22Rv1 (cell line): Measurements from ENCODE around the gene ISG20L2.

Source experiments
- H3K27ac ChIP-seq: fragments of 450-650 bp; 2 replicates; pipeline ENCODE4 v1.5.1; 2017
- CTCF ChIP-seq: fragments of 450-650 bp; IDR thresholded peaks from 2 replicates; pipeline ENCODE4 v1.5.1; 2017; ENCODE audit warnings: mild to moderate bottlenecking
- ZFX ChIP-seq: fragments of 450-650 bp; IDR thresholded peaks from 2 replicates; pipeline ENCODE4 v1.6.1; 2017; ENCODE audit warnings: antibody characterized with exemption, borderline replicate concordance

The ISG20L2 gene

GRCh38 chr1:156691665-156692440 lies 36.7 kb downstream of the ISG20L2 start:
- no peak for TF ChIP-seq ZFX
- TF ChIP-seq CTCF = no peak
- H3K27ac ChIP-seq = no peak overlapping the region

DNA sequence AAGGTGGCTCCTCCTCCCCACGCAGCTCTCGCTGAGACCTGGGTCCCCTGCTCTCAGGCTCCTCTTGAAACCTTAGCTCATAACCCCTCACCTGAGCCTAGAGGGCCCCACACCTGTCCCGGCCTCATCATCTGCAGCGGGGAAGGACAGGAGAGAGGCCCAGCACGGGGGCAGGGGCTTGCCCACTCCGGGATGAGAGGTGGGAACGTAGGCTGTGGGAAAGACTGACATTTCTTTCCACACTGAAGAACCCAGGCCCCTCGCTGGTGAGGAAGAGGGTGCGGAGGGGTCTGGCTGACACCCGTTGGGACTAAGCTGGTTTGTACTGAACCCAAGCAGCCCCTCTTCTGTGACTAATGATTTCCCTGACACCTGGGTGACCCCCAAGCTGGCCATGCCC lies 37.4 kb downstream of the ISG20L2 start:
- no peak overlapping the region for H3K27ac ChIP-seq

GRCh38 chr1:156690675-156691036 lies 37.9 kb downstream of the ISG20L2 start:
- no peak for TF ChIP-seq ZFX
- TF ChIP-seq CTCF = no peak
- H3K27ac ChIP-seq = no peak overlapping the region

More for the DNA sequence above, 37.4 kb downstream of the ISG20L2 start:
- TF ChIP-seq CTCF = no peak
- TF ChIP-seq ZFX = no peak

DNA sequence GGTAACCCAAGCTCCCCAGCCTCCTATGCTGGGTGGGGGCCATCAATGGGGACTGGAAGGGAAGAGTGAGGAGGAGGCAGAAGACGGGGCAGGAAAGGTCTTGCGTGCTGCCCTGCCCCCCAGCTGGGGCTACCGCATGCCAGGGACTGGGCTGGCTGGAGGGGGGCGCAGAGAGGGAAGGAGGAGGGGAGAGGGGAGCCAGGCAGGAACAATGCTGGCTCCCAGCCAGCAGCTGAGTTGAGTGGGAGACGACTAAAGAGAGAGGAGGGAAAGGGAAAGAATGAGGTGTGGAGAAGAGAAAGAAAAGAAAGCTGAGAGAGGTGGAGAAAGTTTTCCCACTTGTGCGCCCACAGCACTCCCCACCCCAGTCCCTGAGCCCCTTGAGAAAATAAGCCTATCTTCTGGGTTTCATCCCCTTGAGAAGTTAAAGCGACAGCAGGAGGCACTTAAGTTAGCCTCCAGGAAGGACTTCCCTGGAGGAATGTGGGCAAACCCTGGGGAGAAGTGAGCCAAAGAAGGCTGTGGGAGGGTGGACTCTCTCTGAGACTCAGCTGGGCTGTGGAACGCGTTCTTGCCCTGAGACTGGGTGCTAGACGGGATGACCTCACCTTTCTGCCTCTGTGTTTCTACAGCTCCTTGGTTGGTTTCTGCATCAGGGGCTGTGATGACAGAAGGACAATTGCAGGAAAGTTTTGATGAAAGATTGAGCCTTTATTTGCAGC lies 38.5 kb downstream of the ISG20L2 start:
- no peak overlapping the region for H3K27ac ChIP-seq
- no peak for TF ChIP-seq ZFX
- TF ChIP-seq CTCF = no peak

- TF ChIP-seq ZFX = no peak
- TF ChIP-seq CTCF = peak; percentile 98
- H3K27ac ChIP-seq = no peak overlapping the region
Measured at GRCh38 chr1:156689035-156689952, 39.3 kb downstream of the ISG20L2 start.

DNA sequence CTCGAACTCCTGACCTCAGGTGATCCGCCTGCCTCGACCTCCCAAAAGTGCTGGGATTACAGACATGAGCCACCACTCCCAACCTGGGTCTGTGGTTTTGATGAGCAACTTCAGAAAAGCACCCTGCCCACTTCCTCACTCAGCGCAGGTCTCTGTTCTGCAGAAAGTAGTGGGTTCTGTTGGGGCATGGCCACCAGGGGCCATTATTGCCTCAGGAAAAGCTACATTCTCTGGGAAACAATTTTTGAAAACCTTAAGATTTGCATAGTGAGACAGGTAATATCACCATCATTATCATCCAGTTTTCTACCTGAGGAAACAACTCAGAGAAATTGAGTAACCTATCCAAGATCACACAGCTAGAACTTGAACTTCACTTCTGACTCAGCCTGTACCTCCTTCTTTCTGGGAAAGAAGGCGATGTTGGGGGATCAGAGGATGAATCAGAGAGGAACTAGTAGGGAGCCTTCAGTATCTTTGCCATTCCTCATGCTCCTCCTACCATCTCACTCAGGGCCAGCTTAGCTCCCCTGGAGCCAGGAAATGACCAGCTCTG lies 44.3 kb downstream of the ISG20L2 start:
- TF ChIP-seq CTCF = no peak
- TF ChIP-seq ZFX = no peak
- no peak overlapping the region for H3K27ac ChIP-seq
